ENCODE data around the gene CD9.
A peak's percentile ranks its signal among the peaks of the same experiment; 100 is the strongest.

CD9 gene

GRCh38 chr12:6264402-6265037 is 64.3 kb downstream of the CD9 start:
- H2AFZ ChIP-seq (ENCODE audit: low read length) = no peak overlapping the region
- TF ChIP-seq CTCF (IDR thresholded peaks at IDR 0.05; ENCODE audit: low read length) (no peak), EZH2 (IDR thresholded peaks at IDR 0.05; ENCODE audit: borderline replicate concordance, low read length) (no peak)
- no peaks in the 10 kb centered on the region for H3F3A ChIP-seq (ENCODE audit: insufficient read depth, low read length)
- peak overlapping the region; percentile 81 for H3K4me2 ChIP-seq (ENCODE audit: low read length)
- H3K9me3 ChIP-seq (ENCODE audit: low read length) = no peaks in the 10 kb centered on the region
- H3K27me3 ChIP-seq (ENCODE audit: insufficient read depth, low read length) = no peaks in the 10 kb centered on the region
- H3K9me2 ChIP-seq (ENCODE audit: low read depth, low read length) = no peaks in the 10 kb centered on the region
- peaks cover 59% of the 10 kb centered on the region for H3K4me1 ChIP-seq (ENCODE audit: insufficient read depth, low read length, severe bottlenecking)
- H3K79me2 ChIP-seq (ENCODE audit: insufficient read depth, low read length) = peaks cover 12% of the 10 kb centered on the region; the same call in 1 of the 2 replicates
- H3K4me3 ChIP-seq (ENCODE audit: low read depth, low read length, poor library complexity, severe bottlenecking) = peak overlapping the region; percentile 67
- H4K20me1 ChIP-seq (ENCODE audit: insufficient read depth, low read length) = no peaks in the 10 kb centered on the region
- H3K36me3 ChIP-seq (ENCODE audit: insufficient read depth, low read length) = no peaks in the 10 kb centered on the region
- H3K27ac ChIP-seq (ENCODE audit: low read depth, low read length, poor library complexity, severe bottlenecking) = peak overlapping the region; percentile 90
- H3K9ac ChIP-seq (ENCODE audit: low read length) = peak overlapping the region; percentile 74; the same call in 1 of the 2 replicates

- Histone ChIP-seq H3K4me1 (ENCODE audit: insufficient read depth, low read length, severe bottlenecking) (peaks cover 59% of the 10 kb centered on the region), H3K4me3 (ENCODE audit: low read depth, low read length, poor library complexity, severe bottlenecking) (no peak overlapping the region), H3K36me3 (ENCODE audit: insufficient read depth, low read length) (no peaks in the 10 kb centered on the region), H3K9me3 (ENCODE audit: low read length) (no peaks in the 10 kb centered on the region), H3K79me2 (ENCODE audit: insufficient read depth, low read length) (peaks cover 12% of the 10 kb centered on the region; the same call in 1 of the 2 replicates), H2AFZ (ENCODE audit: low read length) (no peak overlapping the region), H4K20me1 (ENCODE audit: insufficient read depth, low read length) (no peaks in the 10 kb centered on the region), H3F3A (ENCODE audit: insufficient read depth, low read length) (no peaks in the 10 kb centered on the region), H3K4me2 (ENCODE audit: low read length) (peak overlapping the region; percentile 5; the same call in 1 of the 2 replicates), H3K27me3 (ENCODE audit: insufficient read depth, low read length) (no peaks in the 10 kb centered on the region), H3K9ac (ENCODE audit: low read length) (no peak overlapping the region; the same call in 1 of the 2 replicates), H3K9me2 (ENCODE audit: low read depth, low read length) (no peaks in the 10 kb centered on the region), H3K27ac (ENCODE audit: low read depth, low read length, poor library complexity, severe bottlenecking) (peak overlapping the region; percentile 90)
- TF ChIP-seq EZH2 (IDR thresholded peaks at IDR 0.05; ENCODE audit: borderline replicate concordance, low read length) = no peak
- no peak for TF ChIP-seq CTCF (IDR thresholded peaks at IDR 0.05; ENCODE audit: low read length)
These were observed 64.8 kb downstream of the CD9 start for GRCh38 chr12:6265038-6265405.

GRCh38 chr12:6266541-6266966 is 66.4 kb downstream of the CD9 start:
- Histone ChIP-seq H3K4me2 (ENCODE audit: low read length) (no peak overlapping the region), H3K36me3 (ENCODE audit: insufficient read depth, low read length) (no peaks in the 10 kb centered on the region), H3K4me3 (ENCODE audit: low read depth, low read length, poor library complexity, severe bottlenecking) (no peak overlapping the region), H4K20me1 (ENCODE audit: insufficient read depth, low read length) (no peaks in the 10 kb centered on the region), H3K4me1 (ENCODE audit: insufficient read depth, low read length, severe bottlenecking) (peaks cover 52% of the 10 kb centered on the region), H3F3A (ENCODE audit: insufficient read depth, low read length) (no peaks in the 10 kb centered on the region), H3K27me3 (ENCODE audit: insufficient read depth, low read length) (no peaks in the 10 kb centered on the region), H3K9me2 (ENCODE audit: low read depth, low read length) (no peaks in the 10 kb centered on the region), H3K27ac (ENCODE audit: low read depth, low read length, poor library complexity, severe bottlenecking) (peak overlapping the region; percentile 74), H2AFZ (ENCODE audit: low read length) (no peak overlapping the region), H3K9me3 (ENCODE audit: low read length) (no peaks in the 10 kb centered on the region), H3K79me2 (ENCODE audit: insufficient read depth, low read length) (peaks cover 8% of the 10 kb centered on the region; the same call in 1 of the 2 replicates), H3K9ac (ENCODE audit: low read length) (no peak overlapping the region)
- TF ChIP-seq EZH2 (IDR thresholded peaks at IDR 0.05; ENCODE audit: borderline replicate concordance, low read length) = no peak
- TF ChIP-seq CTCF (IDR thresholded peaks at IDR 0.05; ENCODE audit: low read length) = no peak

Data from OCI-LY1 (cell line).